LNCAP (cell line): ENCODE results near the gene DHRS12.

ENCODE experiments used
- CTCF ChIP-seq: fragments of 450-650 bp; IDR thresholded peaks from 2 replicates; pipeline ENCODE4 v1.5.1; 2017; ENCODE audit warnings: mild to moderate bottlenecking

Gene DHRS12

GRCh38 chr13:51772781-51773180, 31.2 kb downstream of the DHRS12 start:
- TF ChIP-seq CTCF = no peak

GRCh38 chr13:51772105-51772455, 31.9 kb downstream of the DHRS12 start:
- TF ChIP-seq CTCF = no peak

- TF ChIP-seq CTCF = no peak
These were observed 32.4 kb downstream of the DHRS12 start for GRCh38 chr13:51771418-51772104.

GRCh38 chr13:51770681-51771417, 33.1 kb downstream of the DHRS12 start:
- TF ChIP-seq CTCF = no peak

GRCh38 chr13:51770160-51770559, 33.8 kb downstream of the DHRS12 start:
- no peak for TF ChIP-seq CTCF

GRCh38 chr13:51769455-51770127, 34.4 kb downstream of the DHRS12 start:
- TF ChIP-seq CTCF = no peak

- TF ChIP-seq CTCF = no peak
These were observed 35.0 kb downstream of the DHRS12 start for GRCh38 chr13:51768976-51769375.
